ENCODE data around the gene CFAP100.

- no peak for TF ChIP-seq CTCF (IDR thresholded peaks at IDR 0.05; ENCODE audit: insufficient read depth, low read depth, low read length)
- no peak for TF ChIP-seq EZH2 (IDR thresholded peaks at IDR 0.05; ENCODE audit: insufficient read depth, low read length)
Observed at GRCh38 chr3:126397610-126398422, 3.1 kb downstream of the CFAP100 start.
